GM06990 (cell line): ENCODE results near the gene ESRP2.
A peak's percentile ranks its signal among the peaks of the same experiment; 100 is the strongest.

Experiments used
- DNase-seq: peaks from one replicate; pipeline ENCODE4 v3.0.0-alpha.2; 2011; ENCODE audit not compliant: insufficient read length; ENCODE audit errors: extremely low read depth
- H3K27me3 ChIP-seq: replicated peaks from 2 replicates; pipeline ENCODE4 v1.6.0; 2011; ENCODE audit warnings: low read length; ENCODE audit not compliant: control insufficient read depth, insufficient read depth
- H3K36me3 ChIP-seq: 2 replicates; pipeline ENCODE4 v1.5.1; 2011; ENCODE audit warnings: low read length; ENCODE audit not compliant: control insufficient read depth, insufficient read depth
- H3K4me3 ChIP-seq: replicated peaks from 2 replicates; pipeline ENCODE4 v1.5.1; 2011; ENCODE audit warnings: low read depth, mild to moderate bottlenecking, control low read depth, low read length
- CTCF ChIP-seq: IDR thresholded peaks from 2 replicates; pipeline ENCODE4 v1.5.1; 2011; ENCODE audit warnings: low read length, control low read depth, mild to moderate bottlenecking, inconsistent platforms; ENCODE audit not compliant: insufficient read depth, poor library complexity, severe bottlenecking

ESRP2 gene

GRCh38 chr16:68242085-68242484, 6.2 kb upstream of the ESRP2 start:
- no peaks in the 10 kb centered on the region for H3K27me3 ChIP-seq
- no peak for DNase-seq
- H3K4me3 ChIP-seq: no peak overlapping the region
- H3K36me3 ChIP-seq: no peaks in the 10 kb centered on the region; the same call in 1 of the 2 replicates
- TF ChIP-seq CTCF: no peak

DNA sequence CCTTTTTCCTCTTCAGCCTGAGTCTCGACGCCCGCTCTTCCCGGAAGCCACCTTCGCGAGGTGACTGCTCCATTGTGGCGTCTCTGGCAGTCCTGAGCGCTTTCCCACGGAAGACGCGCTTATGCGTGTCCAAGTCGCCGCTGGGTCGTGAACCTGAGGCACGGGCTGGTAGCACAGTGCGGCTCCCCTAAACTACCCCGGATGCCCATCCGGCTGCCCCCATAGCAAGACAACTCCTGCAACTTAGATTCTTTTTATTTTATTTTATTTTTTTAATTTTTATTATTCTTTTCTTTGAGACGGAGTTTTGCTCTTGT, 2.1 kb upstream of the ESRP2 start:
- Histone ChIP-seq H3K36me3 (no peaks in the 10 kb centered on the region; the same call in 1 of the 2 replicates), H3K4me3 (peak overlapping the region; percentile 58), H3K27me3 (no peaks in the 10 kb centered on the region)
- DNase-seq: no peak
- no peak for TF ChIP-seq CTCF

- Histone ChIP-seq H3K4me3 (peak overlapping the region; percentile 58), H3K27me3 (no peaks in the 10 kb centered on the region), H3K36me3 (no peaks in the 10 kb centered on the region)
- no peak for TF ChIP-seq CTCF
- DNase-seq: peak; percentile 92
These were observed 1.5 kb upstream of the ESRP2 start for GRCh38 chr16:68237243-68238028.

DNA sequence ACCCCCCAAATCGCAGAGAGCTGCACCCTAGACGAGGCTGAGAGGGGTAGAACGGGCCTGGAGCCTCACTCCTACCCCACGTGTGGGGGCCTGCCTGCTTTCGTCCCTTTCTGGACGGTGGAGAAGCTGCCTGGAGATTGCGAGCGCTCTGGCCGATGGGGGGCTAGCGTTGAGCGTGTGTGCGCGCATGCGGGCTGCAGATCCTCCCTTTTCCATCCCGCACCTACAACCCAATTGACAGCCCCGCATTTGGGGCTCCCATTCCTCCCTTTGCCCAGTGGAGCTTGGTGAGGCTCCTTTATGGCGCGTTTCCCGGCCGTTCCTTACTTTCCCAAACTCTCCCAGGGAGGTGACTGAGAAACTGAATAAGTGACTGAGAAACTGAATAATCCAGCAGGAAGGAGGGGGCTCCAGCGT, 907 bp upstream of the ESRP2 start:
- TF ChIP-seq CTCF: no peak
- no peaks in the 10 kb centered on the region for H3K27me3 ChIP-seq
- no peaks in the 10 kb centered on the region; the same call in 1 of the 2 replicates for H3K36me3 ChIP-seq
- peak; percentile 50 for DNase-seq
- H3K4me3 ChIP-seq: peak overlapping the region; percentile 58

DNA sequence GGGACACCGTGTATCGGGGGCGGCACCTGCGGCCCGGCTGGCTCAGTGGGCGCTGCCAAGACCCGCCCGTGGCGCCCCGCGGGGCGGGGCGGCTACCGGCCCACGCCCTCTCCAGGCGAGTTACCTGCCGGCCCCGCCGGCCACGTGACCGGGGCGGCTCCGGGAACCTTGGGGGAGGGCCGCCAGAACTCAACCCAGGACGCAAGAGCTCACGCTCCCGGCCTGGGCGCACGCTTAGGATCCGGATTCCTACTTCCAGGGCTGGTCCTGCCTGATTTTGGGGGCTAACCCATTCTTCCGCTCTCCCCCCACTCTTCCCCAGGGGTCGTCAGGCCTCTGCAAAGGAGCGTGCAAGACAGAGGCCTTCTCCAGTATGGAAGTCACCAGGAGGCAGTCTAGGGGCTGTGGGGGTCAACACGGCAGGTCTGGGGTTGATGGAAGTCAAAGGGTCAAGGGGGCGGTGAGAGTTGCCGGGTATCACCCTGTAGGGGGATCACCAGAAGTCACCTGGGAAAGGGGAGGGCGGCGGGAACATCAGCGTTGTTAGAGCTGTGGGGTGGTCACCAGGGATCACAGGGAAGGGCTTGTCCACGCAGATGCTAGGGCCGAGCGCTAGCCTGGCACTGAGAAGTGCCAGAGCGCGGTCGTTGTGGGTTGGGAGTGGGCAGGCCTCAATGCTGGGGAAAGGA, 354 bp upstream of the ESRP2 start:
- peak; percentile 62 for DNase-seq
- H3K36me3 ChIP-seq: no peaks in the 10 kb centered on the region; the same call in 1 of the 2 replicates
- no peak for TF ChIP-seq CTCF
- peak overlapping the region; percentile 58 for H3K4me3 ChIP-seq
- no peaks in the 10 kb centered on the region for H3K27me3 ChIP-seq
